ENCODE data around the gene RALGDS. TPM values are rescaled to one million over a fixed set of nuclear protein-coding genes. Genes with fewer than 3 reads are reported as not detected.

The RALGDS gene
- total and polyA plus RNA-seq, 2 experiments from 2014 or later = 8.6 to 20.3 TPM

GRCh38 chr9:133166392-133166791, 45.4 kb upstream of the RALGDS start:
- H3K4me2 ChIP-seq = no peak overlapping the region
- peaks cover 29% of the 10 kb centered on the region for H3K27me3 Mint-ChIP-seq (ENCODE audit: insufficient read depth, low read depth, poor library complexity)
- no peaks in the 10 kb centered on the region for H3K9me2 ChIP-seq (ENCODE audit: insufficient read depth)
- H3K27ac ChIP-seq (ENCODE audit: low read depth) = no peak overlapping the region
- no peak overlapping the region for H3K4me3 Mint-ChIP-seq
- peaks cover 4% of the 10 kb centered on the region; the same call in 1 of the 3 replicates for H3K4me1 Mint-ChIP-seq
- no peaks in the 10 kb centered on the region for H3K36me3 ChIP-seq (ENCODE audit: insufficient read depth)
- no peak overlapping the region for H2AFZ ChIP-seq
- no peak for TF ChIP-seq STAT1 (IDR thresholded peaks at IDR 0.05; ENCODE audit: unreplicated experiment)
- TF ChIP-seq, protein P1, sequence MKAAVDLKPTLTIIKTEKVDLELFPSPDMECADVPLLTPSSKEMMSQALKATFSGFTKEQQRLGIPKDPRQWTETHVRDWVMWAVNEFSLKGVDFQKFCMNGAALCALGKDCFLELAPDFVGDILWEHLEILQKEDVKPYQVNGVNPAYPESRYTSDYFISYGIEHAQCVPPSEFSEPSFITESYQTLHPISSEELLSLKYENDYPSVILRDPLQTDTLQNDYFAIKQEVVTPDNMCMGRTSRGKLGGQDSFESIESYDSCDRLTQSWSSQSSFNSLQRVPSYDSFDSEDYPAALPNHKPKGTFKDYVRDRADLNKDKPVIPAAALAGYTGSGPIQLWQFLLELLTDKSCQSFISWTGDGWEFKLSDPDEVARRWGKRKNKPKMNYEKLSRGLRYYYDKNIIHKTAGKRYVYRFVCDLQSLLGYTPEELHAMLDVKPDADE (IDR thresholded peaks at IDR 0.05) = no peak
- no peak for TF ChIP-seq CTCF (conservative IDR thresholded peaks at IDR 0.05; ENCODE audit: low read depth in 2 of 2)
- TF ChIP-seq EZH2phosphoT487 (IDR thresholded peaks at IDR 0.05; ENCODE audit: unreplicated experiment) = no peak
- no peak for TF ChIP-seq ZNF114 (CRISPR knock-in tag; IDR thresholded peaks at IDR 0.05)
- TF ChIP-seq, protein P2, sequence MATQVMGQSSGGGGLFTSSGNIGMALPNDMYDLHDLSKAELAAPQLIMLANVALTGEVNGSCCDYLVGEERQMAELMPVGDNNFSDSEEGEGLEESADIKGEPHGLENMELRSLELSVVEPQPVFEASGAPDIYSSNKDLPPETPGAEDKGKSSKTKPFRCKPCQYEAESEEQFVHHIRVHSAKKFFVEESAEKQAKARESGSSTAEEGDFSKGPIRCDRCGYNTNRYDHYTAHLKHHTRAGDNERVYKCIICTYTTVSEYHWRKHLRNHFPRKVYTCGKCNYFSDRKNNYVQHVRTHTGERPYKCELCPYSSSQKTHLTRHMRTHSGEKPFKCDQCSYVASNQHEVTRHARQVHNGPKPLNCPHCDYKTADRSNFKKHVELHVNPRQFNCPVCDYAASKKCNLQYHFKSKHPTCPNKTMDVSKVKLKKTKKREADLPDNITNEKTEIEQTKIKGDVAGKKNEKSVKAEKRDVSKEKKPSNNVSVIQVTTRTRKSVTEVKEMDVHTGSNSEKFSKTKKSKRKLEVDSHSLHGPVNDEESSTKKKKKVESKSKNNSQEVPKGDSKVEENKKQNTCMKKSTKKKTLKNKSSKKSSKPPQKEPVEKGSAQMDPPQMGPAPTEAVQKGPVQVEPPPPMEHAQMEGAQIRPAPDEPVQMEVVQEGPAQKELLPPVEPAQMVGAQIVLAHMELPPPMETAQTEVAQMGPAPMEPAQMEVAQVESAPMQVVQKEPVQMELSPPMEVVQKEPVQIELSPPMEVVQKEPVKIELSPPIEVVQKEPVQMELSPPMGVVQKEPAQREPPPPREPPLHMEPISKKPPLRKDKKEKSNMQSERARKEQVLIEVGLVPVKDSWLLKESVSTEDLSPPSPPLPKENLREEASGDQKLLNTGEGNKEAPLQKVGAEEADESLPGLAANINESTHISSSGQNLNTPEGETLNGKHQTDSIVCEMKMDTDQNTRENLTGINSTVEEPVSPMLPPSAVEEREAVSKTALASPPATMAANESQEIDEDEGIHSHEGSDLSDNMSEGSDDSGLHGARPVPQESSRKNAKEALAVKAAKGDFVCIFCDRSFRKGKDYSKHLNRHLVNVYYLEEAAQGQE (IDR thresholded peaks at IDR 0.05; ENCODE audit: unreplicated experiment) = no peak
- TF ChIP-seq POLR2AphosphoS5 (IDR thresholded peaks at IDR 0.05; ENCODE audit: low read depth) = no peak
- no peak for TF ChIP-seq EZH2 (IDR thresholded peaks at IDR 0.05; ENCODE audit: low read depth, unreplicated experiment)
- TF ChIP-seq NANOG (IDR thresholded peaks at IDR 0.05; ENCODE audit: borderline replicate concordance) = no peak
- no peak for TF ChIP-seq JUNB (IDR thresholded peaks at IDR 0.05; ENCODE audit: unreplicated experiment)
- no peaks in the 10 kb centered on the region for H3K9me3 Mint-ChIP-seq
- no peaks in the 10 kb centered on the region; the same call in 1 of the 2 replicates for H4K20me1 ChIP-seq (replicated peaks; ENCODE audit: insufficient read depth)
- H3K27me3 ChIP-seq (ENCODE audit: insufficient read depth) = peaks cover 13% of the 10 kb centered on the region
- H3K4me1 ChIP-seq (ENCODE audit: insufficient read depth) = no peaks in the 10 kb centered on the region
- no peaks in the 10 kb centered on the region for H3K36me3 Mint-ChIP-seq (ENCODE audit: low read depth)
- DNase-seq (ENCODE audit: low spot score) (no peak), ATAC-seq (no peak)
- no peaks in the 10 kb centered on the region for H3F3A ChIP-seq (replicated peaks; ENCODE audit: low read depth)
- no peak overlapping the region for H3K27ac Mint-ChIP-seq
- no peak overlapping the region for H3K4me3 ChIP-seq
- no peaks in the 10 kb centered on the region for H3K79me2 ChIP-seq (replicated peaks; ENCODE audit: insufficient read depth)

DNA sequence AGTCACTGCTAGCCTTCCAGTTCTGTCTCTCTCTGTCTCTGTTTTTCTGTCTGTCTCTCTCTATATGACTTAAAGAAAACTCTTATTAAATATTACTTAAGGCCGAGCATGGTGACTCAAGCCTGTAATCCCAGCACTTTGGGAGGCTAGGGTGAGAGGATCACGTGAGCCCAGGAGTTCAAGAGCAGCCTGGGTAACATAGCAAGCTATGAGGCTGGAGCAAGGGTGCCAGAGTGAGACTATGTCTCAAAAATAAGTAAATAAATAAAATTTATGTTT, 44.4 kb upstream of the RALGDS start:
- Histone ChIP-seq H2AFZ (no peak overlapping the region), H3K4me1 (ENCODE audit: insufficient read depth) (no peaks in the 10 kb centered on the region), H3K79me2 (replicated peaks; ENCODE audit: insufficient read depth) (no peaks in the 10 kb centered on the region), H3K4me2 (no peak overlapping the region), H3K4me3 (no peak overlapping the region), H3K27me3 (ENCODE audit: insufficient read depth) (peaks cover 13% of the 10 kb centered on the region), H4K20me1 (replicated peaks; ENCODE audit: insufficient read depth) (no peaks in the 10 kb centered on the region; the same call in 1 of the 2 replicates), H3F3A (replicated peaks; ENCODE audit: low read depth) (no peaks in the 10 kb centered on the region), H3K9me2 (ENCODE audit: insufficient read depth) (no peaks in the 10 kb centered on the region), H3K36me3 (ENCODE audit: insufficient read depth) (no peaks in the 10 kb centered on the region), H3K27ac (ENCODE audit: low read depth) (no peak overlapping the region)
- peaks cover 6% of the 10 kb centered on the region; the same call in 2 of the 3 replicates for H3K4me1 Mint-ChIP-seq
- DNase-seq (ENCODE audit: low spot score) (no peak), ATAC-seq (no peak)
- H3K27ac Mint-ChIP-seq = no peak overlapping the region
- no peak overlapping the region for H3K4me3 Mint-ChIP-seq
- H3K9me3 Mint-ChIP-seq = no peaks in the 10 kb centered on the region
- H3K27me3 Mint-ChIP-seq (ENCODE audit: insufficient read depth, low read depth, poor library complexity) = peaks cover 29% of the 10 kb centered on the region
- H3K36me3 Mint-ChIP-seq (ENCODE audit: low read depth) = peaks cover 3% of the 10 kb centered on the region; the same call in 1 of the 3 replicates
- TF ChIP-seq EZH2 (IDR thresholded peaks at IDR 0.05; ENCODE audit: low read depth, unreplicated experiment) (no peak), POLR2AphosphoS5 (IDR thresholded peaks at IDR 0.05; ENCODE audit: low read depth) (no peak), ZNF114 (CRISPR knock-in tag; IDR thresholded peaks at IDR 0.05) (no peak), NANOG (IDR thresholded peaks at IDR 0.05; ENCODE audit: borderline replicate concordance) (no peak), CTCF (conservative IDR thresholded peaks at IDR 0.05; ENCODE audit: low read depth in 2 of 2) (no peak)
- TF ChIP-seq, protein P2 (IDR thresholded peaks at IDR 0.05; ENCODE audit: unreplicated experiment) = no peak
- TF ChIP-seq, protein P1 (IDR thresholded peaks at IDR 0.05) = no peak
